ENCODE results near the gene LINC01488. TPM values are rescaled to one million over a fixed set of nuclear protein-coding genes. Genes with fewer than 3 reads are reported as not detected.
A peak's percentile ranks its signal among the peaks of the same experiment; 100 is the strongest.

LINC01488 gene
- total and polyA plus RNA-seq, 9 of the 15 experiments (the other 6 are each of a cell fraction or from before 2014, with no cell fraction given), result not detected

GRCh38 chr11:69463995-69464960 is 17.2 kb upstream of the LINC01488 start (continued):
- TF ChIP-seq ZNF561 (CRISPR knock-in tag; conservative IDR thresholded peaks at IDR 0.05) (no peak), ZNF24 (IDR thresholded peaks at IDR 0.05) (no peak), ID3 (CRISPR knock-in tag; IDR thresholded peaks at IDR 0.05) (no peak), ID3 (tag; IDR thresholded peaks at IDR 0.05) (no peak), THRB (CRISPR knock-in tag; conservative IDR thresholded peaks at IDR 0.05) (no peak)

DNA sequence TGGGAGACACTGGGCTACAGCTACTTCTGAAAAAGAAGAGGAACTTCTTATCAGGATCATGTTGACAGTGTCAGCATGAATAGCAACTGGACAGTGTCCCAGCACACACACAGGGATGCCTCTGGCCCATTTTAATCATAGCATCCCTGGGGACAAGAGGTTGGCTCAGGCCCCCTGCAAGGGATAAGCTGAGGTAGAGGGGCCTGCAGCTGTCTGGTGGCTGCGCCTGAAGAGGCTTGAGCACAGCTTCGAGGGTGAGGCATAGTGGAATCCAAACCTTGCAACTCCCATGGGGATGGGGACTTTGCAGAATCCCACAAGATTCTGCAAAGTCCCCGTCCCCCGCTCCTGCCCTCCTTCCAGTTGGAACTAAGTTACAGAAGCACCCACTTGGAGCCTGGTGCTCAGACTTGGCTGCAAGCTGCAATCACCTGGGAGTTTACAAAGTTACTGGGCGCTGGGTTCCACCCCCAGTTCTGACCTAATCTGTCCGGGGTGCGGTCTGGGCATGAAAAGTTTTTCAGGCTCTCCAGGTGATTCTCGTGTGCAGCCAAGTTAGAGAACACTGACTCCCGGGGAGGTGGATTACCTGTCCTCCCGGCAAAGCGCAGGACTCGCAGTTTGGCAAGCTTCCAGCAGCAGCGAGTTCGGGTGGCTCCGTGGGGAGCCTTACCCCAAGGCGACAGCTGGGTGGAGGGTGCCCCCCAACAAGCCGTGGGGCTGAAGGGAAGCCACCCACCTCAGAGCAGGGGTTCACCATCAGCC is 16.0 kb upstream of the LINC01488 start:
- Histone ChIP-seq H3K27ac (ENCODE audit: extremely low read depth, low read depth, low read length) (no peak overlapping the region), H3K79me2 (ENCODE audit: control insufficient read depth, insufficient read depth, low read length) (no peaks in the 10 kb centered on the region), H4K20me1 (replicated peaks; ENCODE audit: control insufficient read depth, insufficient read depth, low read length) (no peaks in the 10 kb centered on the region; the same call in 1 of the 2 replicates), H3K9me3 (replicated peaks; ENCODE audit: control insufficient read depth, insufficient read depth, low read depth, low read length) (peaks cover 2% of the 10 kb centered on the region; the same call in 1 of the 2 replicates), H3K4me2 (ENCODE audit: insufficient read depth, low read length) (no peak overlapping the region), H3K36me3 (ENCODE audit: control insufficient read depth, insufficient read depth, low read length) (no peaks in the 10 kb centered on the region), H3K27me3 (ENCODE audit: control insufficient read depth in 2 of 2, insufficient read depth in 2 of 2, low read length in 2 of 2) (peaks cover 2 to 41% of the 10 kb centered on the region in 2 experiments; a peak in 4 of 5 replicates), H3K9ac (ENCODE audit: insufficient read depth in 1 of 2, low read depth in 2 of 2, low read length in 2 of 2) (peak overlapping the region in 1 of 2 experiments; percentile 68; a peak in 1 of 4 replicates), H3K9me1 (ENCODE audit: control insufficient read depth, insufficient read depth, low read length) (no peaks in the 10 kb centered on the region), H3K4me3 (no peak overlapping the region), H3K4me1 (replicated peaks in 1 of 2; ENCODE audit: control insufficient read depth in 2 of 2, insufficient read depth in 2 of 2, low read length in 2 of 2) (peaks cover 24 to 36% of the 10 kb centered on the region in 2 experiments), H2AFZ (ENCODE audit: low read depth, low read length) (no peak overlapping the region)
- FAIRE-seq, result peak; percentile 32
- CTCF ChIA-PET (ENCODE audit: low intra/inter-chr PET ratio), result no interaction called here
- no peak for ATAC-seq
- no TSS peak for BruUV-seq (replicated peaks)
- WGBS (ENCODE audit: insufficient coverage, low coverage, missing lambda C conversion rate), result 12% methylated on average over 17 of the region's 17 CpGs
- TF ChIP-seq ZBTB1 (CRISPR knock-in tag; IDR thresholded peaks at IDR 0.05; ENCODE audit: borderline replicate concordance, low read depth), result no peak
- TF ChIP-seq NFIC (IDR thresholded peaks at IDR 0.05), result peak; percentile 83
- no peak for DNase-seq (ENCODE audit: extremely low read depth in 1 of 4, low spot score in 3 of 4)
- intact Hi-C loops (cut with micrococcal nuclease), result no loop called here
- in situ Hi-C loops (cut with MboI), result no loop called here
- POLR2A ChIA-PET, result interaction anchor here (0.7 to 1.9 kb wide), 4 partner anchors 9 to 172 kb away, joined by 3 to 4 read pairs (median 3); partner anchors contain the start of gene MYEOV

Measured in K562 (cell line).